ENCODE data around the gene MRTO4. TPM values are rescaled to one million over a fixed set of nuclear protein-coding genes. Genes with fewer than 3 reads are reported as not detected.
A peak's percentile ranks its signal among the peaks of the same experiment; 100 is the strongest.
"Not testable (repeated sequence)": the region's sequence is repeated elsewhere in the genome, so short reads cannot be mapped to it uniquely, and the experiment has no call there.

Gene MRTO4
- polyA plus RNA-seq, 3 donors, result 4.9 to 8.7 (median 8.4) TPM

GRCh38 chr1:19300211-19300610 lies 48.6 kb downstream of the MRTO4 start:
- no peak for DNase-seq
- Mint-ChIP-seq H3K36me3 (peaks cover 23 to 41% of the 10 kb centered on the region in 2 donors), H3K27ac (no peak overlapping the region), H3K9me3 (peaks cover 12 to 20% (median 18%) of the 10 kb centered on the region in 7 donors), H3K4me1 (no peaks in the 10 kb centered on the region), H3K27me3 (ENCODE audit: low read depth in 3 of 3) (peaks cover 0 to 1% (median under 1%) of the 10 kb centered on the region in 3 donors), H3K4me3 (no peak overlapping the region)
- Histone ChIP-seq H3K79me2 (ENCODE audit: insufficient read depth, low read length) (no peaks in the 10 kb centered on the region), H2AFZ (ENCODE audit: insufficient read depth, low read depth, low read length, poor library complexity, severe bottlenecking) (no peak overlapping the region), H3K4me3 (replicated peaks in 1 of 3; ENCODE audit: low read depth in 2 of 3, low read length in 3 of 3) (no peak overlapping the region), H3K9ac (ENCODE audit: insufficient read depth, low read length, poor library complexity, severe bottlenecking) (no peak overlapping the region), H3K27ac (ENCODE audit: low read depth in 1 of 2, low read length in 2 of 2) (no peak overlapping the region), H3K4me2 (replicated peaks; ENCODE audit: extremely low read depth, low read length, poor library complexity, severe bottlenecking) (no peak overlapping the region), H4K20me1 (ENCODE audit: insufficient read depth, low read length) (no peaks in the 10 kb centered on the region), H3K27me3 (ENCODE audit: control insufficient read depth in 2 of 2, insufficient read depth in 2 of 2, low read length in 2 of 2) (no peaks in the 10 kb centered on the region), H3K36me3 (replicated peaks in 1 of 2; ENCODE audit: control insufficient read depth in 1 of 2, insufficient read depth in 2 of 2, low read length in 2 of 2) (peaks cover 15 to 33% of the 10 kb centered on the region in 2 donors), H3K4me1 (ENCODE audit: control insufficient read depth in 1 of 2, insufficient read depth in 2 of 2, low read length in 2 of 2) (no peaks in the 10 kb centered on the region), H3K9me3 (replicated peaks in 1 of 2; ENCODE audit: control insufficient read depth in 1 of 2, insufficient read depth in 1 of 2, low read length in 2 of 2) (peaks cover 7 to 16% of the 10 kb centered on the region in 2 donors)
- WGBS (ENCODE audit: insufficient coverage), result 96% methylated on average over 2 of the region's 2 CpGs
- intact Hi-C loops (cut with micrococcal nuclease), result no loop called here
- no peak for TF ChIP-seq CTCF (IDR thresholded peaks at IDR 0.05)

GRCh38 chr1:19304081-19304480 lies 52.5 kb downstream of the MRTO4 start:
- H3K9ac ChIP-seq (ENCODE audit: insufficient read depth, low read length, poor library complexity, severe bottlenecking), result not testable (repeated sequence)
- 98% methylated on average over 7 of the region's 10 CpGs for WGBS (ENCODE audit: insufficient coverage)
- peaks cover 37 to 69% of the 10 kb centered on the region in 2 donors for H3K36me3 ChIP-seq (replicated peaks in 1 of 2; ENCODE audit: control insufficient read depth in 1 of 2, insufficient read depth in 2 of 2, low read length in 2 of 2)

More at GRCh38 chr1:19304081-19304480, 52.5 kb downstream of the MRTO4 start:
- H3K4me1 Mint-ChIP-seq; H3K79me2 ChIP-seq (ENCODE audit: insufficient read depth, low read length); intact Hi-C loops (cut with micrococcal nuclease); H3K27me3 Mint-ChIP-seq (ENCODE audit: low read depth in 3 of 3); H3K4me3 Mint-ChIP-seq; H3K4me1 ChIP-seq (ENCODE audit: control insufficient read depth in 1 of 2, insufficient read depth in 2 of 2, low read length in 2 of 2); H3K9me3 ChIP-seq (replicated peaks in 1 of 2; ENCODE audit: control insufficient read depth in 1 of 2, insufficient read depth in 1 of 2, low read length in 2 of 2); H3K27ac ChIP-seq (ENCODE audit: low read depth in 1 of 2, low read length in 2 of 2); H4K20me1 ChIP-seq (ENCODE audit: insufficient read depth, low read length); H2AFZ ChIP-seq (ENCODE audit: insufficient read depth, low read depth, low read length, poor library complexity, severe bottlenecking); H3K4me2 ChIP-seq (replicated peaks; ENCODE audit: extremely low read depth, low read length, poor library complexity, severe bottlenecking); H3K27me3 ChIP-seq (ENCODE audit: control insufficient read depth in 2 of 2, insufficient read depth in 2 of 2, low read length in 2 of 2); H3K9me3 Mint-ChIP-seq; DNase-seq; H3K4me3 ChIP-seq (replicated peaks in 1 of 3; ENCODE audit: low read depth in 2 of 3, low read length in 3 of 3): not testable (repeated sequence)
- Mint-ChIP-seq H3K36me3 (peaks cover 57 to 61% of the 10 kb centered on the region in 2 donors), H3K27ac (peak overlapping the region in 1 of 7 donors; percentile 44)

Data from CD14-positive monocyte (primary cell).